Measurements from ENCODE around the gene SMG6.
A peak's percentile ranks its signal among the peaks of the same experiment; 100 is the strongest.
"Not testable (repeated sequence)": the region's sequence is repeated elsewhere in the genome, so short reads cannot be mapped to it uniquely, and the experiment has no call there.

Gene SMG6

DNA sequence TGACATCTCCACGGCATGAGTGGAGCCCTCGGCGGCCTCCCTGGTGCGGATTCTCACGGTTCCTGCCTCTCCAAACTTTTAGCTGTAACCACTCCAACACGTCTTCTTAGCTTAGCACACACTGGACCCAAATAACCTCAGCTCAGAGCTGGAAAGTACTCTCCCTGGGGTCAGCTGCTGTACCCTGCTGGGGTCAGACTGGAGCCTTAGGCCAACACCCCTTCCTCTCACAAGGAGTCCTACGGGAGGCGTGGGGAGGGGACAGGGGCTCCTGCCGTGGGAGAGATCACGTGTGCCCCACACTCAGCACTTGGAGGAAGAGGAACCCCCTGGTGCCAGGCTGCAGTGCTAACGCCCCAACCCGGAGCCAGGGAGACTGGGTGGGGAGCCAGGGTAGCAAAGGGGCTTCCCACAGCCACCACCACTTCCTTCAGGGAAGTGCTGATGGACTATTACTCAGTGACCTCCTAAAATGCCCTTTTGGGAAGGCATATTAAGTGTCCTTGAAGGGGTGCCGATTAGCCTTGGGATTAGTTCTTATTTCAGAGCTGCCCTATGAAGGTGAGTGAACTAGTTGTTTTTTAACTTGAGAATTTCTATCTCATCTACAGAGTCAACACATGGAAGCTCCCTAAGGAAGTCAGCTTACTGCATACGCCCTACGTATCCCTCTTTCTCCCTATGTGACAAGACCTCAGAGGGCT lies 124.6 kb downstream of the SMG6 start:
- DNase-seq (ENCODE audit: low spot score) = peak; percentile 79

DNA sequence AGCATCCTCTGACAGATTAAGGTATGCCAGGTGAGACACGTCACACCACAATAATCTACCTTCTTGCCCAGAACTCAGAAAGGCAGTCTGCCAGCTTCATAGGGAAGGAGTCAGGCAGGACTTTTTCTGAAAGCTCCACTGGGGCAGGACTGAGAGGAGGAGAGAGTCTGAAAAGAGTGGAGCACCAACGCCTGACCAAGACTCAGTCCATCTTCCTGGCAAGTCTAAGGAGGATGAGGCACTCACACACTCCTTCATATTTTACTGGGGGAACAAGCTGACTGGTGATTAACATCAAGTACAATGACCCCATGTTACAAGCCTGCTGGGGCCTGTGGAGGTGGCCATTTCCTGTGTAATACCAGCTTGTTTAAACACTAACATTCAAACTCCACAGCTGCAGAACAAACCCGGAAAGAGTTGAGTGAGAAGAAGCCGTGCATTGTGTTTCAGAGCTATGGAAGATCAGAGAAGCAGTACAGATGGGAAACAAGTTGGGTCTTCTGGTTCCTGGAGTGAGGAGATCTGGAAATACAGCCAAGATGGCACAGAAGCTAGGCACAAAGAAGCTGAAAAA lies 126.3 kb downstream of the SMG6 start:
- DNase-seq (ENCODE audit: low spot score) = peak; percentile 42

GRCh38 chr17:2176499-2177169 lies 127.0 kb downstream of the SMG6 start:
- no peak for DNase-seq (ENCODE audit: low spot score)

GRCh38 chr17:2175294-2175628 lies 128.3 kb downstream of the SMG6 start:
- DNase-seq (ENCODE audit: low spot score) = no peak

DNA sequence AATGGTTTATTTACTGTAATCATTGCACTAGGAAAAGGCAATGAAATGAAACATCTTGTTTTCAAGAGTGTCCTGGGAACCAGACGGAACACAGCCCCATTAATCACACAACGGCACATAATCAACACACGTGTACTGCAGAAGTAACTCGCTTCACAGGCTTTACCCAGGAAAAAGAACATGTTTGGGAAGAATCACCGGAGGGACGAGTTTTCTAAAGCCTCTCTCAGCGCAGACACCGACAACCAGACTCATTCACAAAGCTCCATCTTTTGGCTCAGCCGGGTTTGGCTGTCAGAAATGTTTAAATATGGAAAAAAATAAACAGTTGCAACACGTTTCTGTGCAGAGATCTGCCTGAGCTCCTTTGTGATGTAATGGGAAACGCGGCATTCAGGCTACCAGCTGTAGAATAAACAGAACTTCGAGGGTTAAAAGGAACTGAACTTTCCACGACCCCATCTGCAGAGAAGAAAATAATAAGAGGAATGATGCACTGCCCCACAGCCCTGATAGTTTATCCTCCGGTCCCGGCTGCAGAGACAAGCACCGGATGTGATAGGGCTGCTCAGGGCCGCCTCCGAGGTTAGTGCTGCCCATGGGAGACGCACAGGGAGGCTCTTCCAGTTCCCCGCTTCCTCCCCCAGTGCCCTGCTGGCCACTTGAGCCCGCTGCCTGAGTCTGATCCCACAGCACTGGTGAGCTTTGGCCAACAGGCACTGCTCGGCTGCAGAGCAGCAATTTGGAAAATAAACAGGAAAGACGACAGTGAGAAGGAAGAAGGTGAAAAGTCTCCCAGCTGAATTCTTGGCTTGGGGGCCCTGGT lies 128.9 kb downstream of the SMG6 start:
- peak; percentile 90 for DNase-seq (ENCODE audit: low spot score)

- peak; percentile 15 for DNase-seq (ENCODE audit: low spot score)
Measured at GRCh38 chr17:2174014-2174413, 129.6 kb downstream of the SMG6 start.

DNA sequence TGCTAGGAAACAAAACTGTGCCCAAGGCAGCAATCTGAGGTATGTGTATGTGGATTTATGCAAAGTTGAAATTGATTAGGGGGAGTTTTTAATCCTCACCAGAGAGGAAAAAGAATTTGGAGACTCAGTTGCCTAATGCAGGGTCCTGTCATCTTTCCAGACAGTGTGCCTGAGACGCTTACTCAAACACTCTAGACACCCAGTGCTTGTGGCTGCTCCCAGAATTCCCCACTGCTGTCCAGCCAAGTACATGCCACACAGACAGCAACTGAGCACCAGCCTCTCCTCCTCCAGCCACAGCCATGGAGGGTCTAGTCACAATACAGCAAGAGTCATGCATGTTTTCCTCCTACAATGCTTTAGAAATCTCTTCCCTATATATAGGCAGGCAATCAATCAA lies 130.6 kb downstream of the SMG6 start:
- no peak for DNase-seq (ENCODE audit: low spot score)

DNA sequence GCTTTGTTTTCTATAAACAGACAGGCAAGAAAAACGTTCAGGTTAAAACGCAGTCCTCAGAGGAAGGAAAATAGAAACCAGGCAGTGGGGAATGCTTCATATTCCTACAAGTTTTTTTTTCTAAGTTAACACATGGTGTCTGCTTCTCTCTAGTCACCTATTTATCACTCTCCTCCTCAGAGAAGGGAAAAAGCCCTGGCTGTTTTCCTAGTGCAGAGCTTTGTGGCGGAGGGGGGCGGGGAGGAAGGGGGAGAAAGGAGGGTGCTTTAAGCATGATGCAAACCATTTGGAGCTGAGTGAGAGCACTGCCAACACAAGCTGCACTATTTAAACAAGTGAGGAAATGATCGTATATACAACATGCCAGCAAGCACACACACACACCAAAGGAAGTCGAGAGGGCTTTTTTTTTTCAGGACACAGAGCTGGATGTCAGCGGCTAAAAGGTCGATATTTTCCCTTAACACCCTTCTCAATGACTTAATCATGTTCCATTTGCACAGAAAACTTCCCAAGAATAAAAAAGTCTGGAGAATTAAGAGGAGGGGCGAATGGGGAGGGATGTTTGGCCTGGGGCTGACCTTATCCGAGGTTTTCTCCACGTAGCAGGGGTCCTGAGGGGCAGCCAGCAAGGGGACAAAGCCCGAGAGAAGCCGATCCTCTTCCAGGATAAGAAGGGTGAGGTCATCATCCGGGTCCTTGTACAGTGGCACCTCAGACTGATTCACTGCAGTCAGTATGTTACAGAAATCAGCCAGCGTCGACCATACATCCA lies 131.3 kb downstream of the SMG6 start:
- peak; percentile 82 for DNase-seq (ENCODE audit: low spot score)

DNA sequence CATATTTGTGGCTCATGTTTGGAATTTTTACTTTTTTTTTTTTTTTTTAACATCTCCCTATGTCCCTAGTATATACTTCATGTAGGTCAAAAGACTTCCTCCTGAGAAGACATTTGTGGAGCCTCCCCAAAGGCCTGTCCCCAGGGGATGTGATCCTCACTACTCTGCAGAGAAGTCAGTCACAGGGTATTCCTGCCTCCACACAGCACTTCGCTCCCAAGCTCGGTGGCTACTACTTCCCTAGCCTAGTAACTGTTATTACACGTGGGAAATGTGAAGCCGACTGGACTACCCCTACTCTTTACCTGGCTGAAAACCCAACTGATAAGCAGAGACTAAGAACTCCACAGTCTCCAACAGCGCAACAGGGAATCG lies 131.9 kb downstream of the SMG6 start:
- no peak for DNase-seq (ENCODE audit: low spot score)

GRCh38 chr17:2170023-2170422 lies 133.6 kb downstream of the SMG6 start:
- DNase-seq (ENCODE audit: low spot score) = no peak

GRCh38 chr17:2165723-2166122 lies 137.9 kb downstream of the SMG6 start:
- not testable (repeated sequence) for DNase-seq (ENCODE audit: low spot score)

- no peak for DNase-seq (ENCODE audit: low spot score)
Measured at GRCh38 chr17:2158396-2158780, 145.2 kb downstream of the SMG6 start.

DNA sequence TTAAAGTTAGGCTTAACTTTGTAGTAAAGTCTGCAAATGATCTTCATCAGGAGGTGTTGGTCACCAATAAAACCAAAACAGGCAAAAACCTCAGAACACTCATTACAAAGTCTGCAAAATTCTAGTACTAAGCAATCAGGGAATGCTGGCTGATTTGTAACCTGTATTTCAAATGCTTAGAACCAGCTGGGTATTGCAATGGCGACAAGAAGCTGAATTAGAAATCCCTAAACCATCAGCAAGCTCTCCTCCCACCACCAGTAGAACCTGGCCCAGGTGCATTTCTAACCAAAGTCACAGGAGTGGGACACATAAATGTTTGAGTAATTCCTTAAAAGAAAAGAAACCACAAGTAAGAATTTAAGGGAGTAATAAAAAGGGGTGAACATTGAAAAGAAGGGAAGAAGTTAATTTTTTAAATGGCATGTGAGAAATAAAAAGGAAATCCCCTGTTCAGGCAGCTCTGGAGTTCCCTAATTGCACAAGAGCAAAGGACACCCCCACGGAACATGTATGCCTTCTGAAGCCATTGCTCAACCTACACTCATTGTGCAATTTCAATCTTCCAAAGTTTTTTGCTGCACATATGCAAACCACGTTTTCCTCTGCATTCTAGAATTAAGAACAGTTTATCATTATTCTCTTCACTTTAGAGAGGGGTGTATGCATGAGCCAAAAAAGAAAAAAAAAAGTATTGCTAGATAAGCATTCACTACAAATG lies 145.8 kb downstream of the SMG6 start:
- no peak for DNase-seq (ENCODE audit: low spot score)

DNA sequence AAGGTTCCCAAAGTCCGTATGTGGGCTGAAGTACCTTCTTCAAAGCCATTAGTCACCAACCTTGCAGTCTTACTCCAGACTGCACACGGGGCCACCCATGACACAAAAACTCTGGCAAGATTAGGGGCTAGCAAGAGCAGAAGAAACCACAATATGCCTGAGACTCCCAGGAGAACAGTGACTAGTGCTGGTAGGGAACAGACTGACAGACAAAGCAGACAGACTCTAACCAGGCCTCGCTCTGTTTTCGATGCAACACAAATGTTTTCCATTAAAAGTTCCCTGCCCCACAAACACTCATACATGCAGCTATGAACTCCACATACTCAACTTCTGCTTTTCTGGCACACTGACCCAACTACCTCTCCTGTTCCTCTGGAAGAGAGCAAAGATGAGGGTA lies 146.5 kb downstream of the SMG6 start:
- no peak for DNase-seq (ENCODE audit: low spot score)

GRCh38 chr17:2156666-2157065 lies 146.9 kb downstream of the SMG6 start:
- no peak for DNase-seq (ENCODE audit: low spot score)

- no peak for DNase-seq (ENCODE audit: low spot score)
Measured at GRCh38 chr17:2155573-2155972, 148.0 kb downstream of the SMG6 start.

GRCh38 chr17:2151358-2152033 lies 152.1 kb downstream of the SMG6 start:
- no peak for DNase-seq (ENCODE audit: low spot score)

DNA sequence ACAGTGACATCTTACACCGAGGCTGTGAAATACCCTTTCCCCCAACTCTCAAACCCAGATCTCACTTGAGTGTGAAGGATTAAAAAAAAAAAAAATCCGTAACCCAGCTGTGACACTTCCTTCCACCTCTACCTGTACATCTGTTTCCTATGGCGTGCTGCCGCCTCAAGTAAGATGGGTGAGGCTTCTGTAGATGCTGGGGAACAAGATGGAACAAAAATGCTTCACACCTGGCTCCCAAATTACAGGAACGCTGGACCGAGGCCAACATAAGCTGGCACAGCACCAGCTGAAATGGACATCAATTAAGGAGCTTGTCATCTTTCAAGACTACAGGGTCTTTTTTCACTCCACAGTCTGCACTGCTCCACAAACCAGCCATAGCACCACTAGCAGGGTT lies 152.8 kb downstream of the SMG6 start:
- DNase-seq (ENCODE audit: low spot score) = no peak

DNA sequence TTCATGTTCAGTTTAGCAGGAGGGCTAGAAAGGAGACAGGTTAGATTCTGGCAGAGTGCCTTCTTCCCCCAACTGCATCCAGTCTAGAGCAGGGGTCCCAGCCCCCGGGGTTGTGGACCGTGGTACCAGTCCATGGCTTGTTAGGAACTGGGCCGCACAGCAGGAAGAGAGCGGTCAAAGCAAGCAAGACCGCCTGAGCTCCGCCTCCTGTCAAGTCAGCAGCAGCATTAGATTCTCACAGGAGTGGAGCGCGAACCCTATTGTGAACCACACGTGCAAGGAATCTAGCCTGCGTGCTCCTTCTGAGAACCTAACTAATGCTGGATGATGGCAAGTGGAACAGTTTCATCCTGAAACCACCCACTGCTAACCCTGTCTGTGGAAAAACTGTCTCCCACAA lies 153.7 kb downstream of the SMG6 start:
- DNase-seq (ENCODE audit: low spot score) = no peak

DNA sequence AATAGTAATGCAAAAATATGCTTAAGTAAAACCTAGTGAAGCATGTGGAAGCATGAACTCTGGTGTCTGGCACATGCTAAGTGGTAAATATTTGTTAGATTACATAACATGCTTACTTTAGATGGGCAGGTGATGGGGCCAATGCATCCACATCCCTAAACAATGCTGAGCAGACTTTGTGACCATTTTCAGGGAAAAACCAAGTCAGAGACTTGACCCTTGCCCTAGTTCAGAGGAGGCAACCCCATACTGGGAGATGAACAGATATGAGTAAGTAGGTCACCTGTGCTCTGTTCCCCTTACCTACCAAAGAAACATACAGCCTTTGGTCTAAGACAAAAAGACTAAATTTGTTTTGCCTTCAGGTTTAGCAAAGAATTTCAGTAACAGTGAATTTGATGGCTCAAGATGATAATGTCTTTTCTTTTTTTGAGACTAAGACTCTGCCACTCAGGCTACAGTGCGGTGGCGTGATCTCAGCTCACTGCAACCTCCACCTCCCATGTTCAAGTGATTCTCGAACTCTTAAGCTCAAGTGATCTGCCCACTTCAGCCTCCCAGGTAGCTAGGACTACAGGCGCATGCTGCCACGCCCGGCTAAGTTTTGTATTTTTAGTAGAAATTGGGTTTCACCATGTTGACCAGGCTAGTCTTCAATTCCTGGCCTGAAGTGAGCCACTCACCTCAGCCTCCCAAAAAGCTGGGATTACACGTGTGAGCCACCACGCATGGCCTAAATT lies 157.3 kb downstream of the SMG6 start:
- DNase-seq (ENCODE audit: low spot score) = no peak
